Neural progenitor cell (in vitro differentiated cells): ENCODE data around the gene SLC16A12. TPM values are rescaled to one million over a fixed set of nuclear protein-coding genes. Genes with fewer than 3 reads are reported as not detected.
"Not testable (repeated sequence)": the region's sequence is repeated elsewhere in the genome, so short reads cannot be mapped to it uniquely, and the experiment has no call there.

Experiments used
- DNase-seq: peaks from one replicate; pipeline ENCODE4 v3.0.0-alpha.2; 2016; ENCODE audit warnings: low spot score
- H2AFZ ChIP-seq: fragments of 200-600 bp; sonication (generic); replicated peaks from 2 replicates; pipeline ENCODE4 v1.6.1; 2016; ENCODE audit warnings: antibody characterized with exemption
- H3F3A ChIP-seq: fragments of 200-600 bp; sonication (generic); 2 replicates; pipeline ENCODE4 v1.6.1; 2016; ENCODE audit warnings: antibody characterized with exemption, low read depth
- H3K27ac ChIP-seq: fragments of 200-600 bp; sonication (generic); 2 replicates; pipeline ENCODE4 v1.5.1; 2016; ENCODE audit warnings: mild to moderate bottlenecking
- H3K27me3 ChIP-seq: fragments of 200-600 bp; sonication (generic); 2 replicates; pipeline ENCODE4 v1.6.1; 2016; ENCODE audit warnings: mild to moderate bottlenecking, moderate library complexity
- H3K36me3 ChIP-seq: fragments of 200-600 bp; sonication (generic); 2 replicates; pipeline ENCODE4 v1.5.1; 2016
- H3K4me1 ChIP-seq: fragments of 200-600 bp; sonication (generic); 2 replicates; pipeline ENCODE4 v1.6.1; 2016; ENCODE audit warnings: mixed run types
- H3K4me2 ChIP-seq: fragments of 200-600 bp; sonication (generic); 2 replicates; pipeline ENCODE4 v1.6.1; 2016
- H3K4me3 ChIP-seq: fragments of 200-600 bp; sonication (generic); 2 replicates; pipeline ENCODE4 v1.5.1; 2016
- H3K79me2 ChIP-seq: fragments of 200-600 bp; sonication (generic); 2 replicates; pipeline ENCODE4 v1.6.1; 2016; ENCODE audit warnings: low read depth
- H3K9ac ChIP-seq: fragments of 200-600 bp; sonication (generic); 2 replicates; pipeline ENCODE4 v1.6.1; 2016
- H3K9me3 ChIP-seq: fragments of 200-600 bp; sonication (generic); 2 replicates; pipeline ENCODE4 v1.5.1; 2016; ENCODE audit warnings: low read depth
- H4K20me1 ChIP-seq: fragments of 200-600 bp; sonication (generic); 2 replicates; pipeline ENCODE4 v1.6.1; 2016; ENCODE audit warnings: low read depth
- H3K27ac Mint-ChIP-seq: 3 replicates; pipeline ENCODE4 v1.8.0; 2021; ENCODE audit warnings: mixed read lengths
- H3K27me3 Mint-ChIP-seq: 2 replicates; pipeline ENCODE4 v1.8.0; 2022; ENCODE audit warnings: low read depth, mild to moderate bottlenecking, inconsistent platforms, moderate library complexity, mixed read lengths; ENCODE audit not compliant: insufficient read depth
- H3K36me3 Mint-ChIP-seq: 3 replicates; pipeline ENCODE4 v1.8.0; 2021; ENCODE audit warnings: mixed read lengths
- H3K4me1 Mint-ChIP-seq: 3 replicates; pipeline ENCODE4 v1.8.0; 2021; ENCODE audit warnings: mixed read lengths
- H3K4me3 Mint-ChIP-seq: 3 replicates; pipeline ENCODE4 v1.8.0; 2021; ENCODE audit warnings: mild to moderate bottlenecking, moderate library complexity, mixed read lengths
- H3K9me3 Mint-ChIP-seq: 3 replicates; pipeline ENCODE4 v1.8.0; 2020; ENCODE audit warnings: mixed read lengths
- EZH2 ChIP-seq: fragments of 200-600 bp; sonication (generic); IDR thresholded peaks from 2 replicates; pipeline ENCODE4 v1.6.1; 2017; ENCODE audit warnings: antibody characterized with exemption, mild to moderate bottlenecking, moderate library complexity
- EZH2phosphoT487 ChIP-seq: fragments of 200-600 bp; sonication (generic); IDR thresholded peaks from 2 replicates; pipeline ENCODE4 v1.6.1; 2017; ENCODE audit warnings: antibody characterized with exemption
- total RNA-seq: library from RNA; depleted of rRNA; stranded (reverse); fragments of >200 nt; gene quantifications from 2 replicates; pipeline ENCODE4 v1.2.3, GENCODE V29; 2015; ENCODE audit warnings: low replicate concordance
- TF ChIP-seq, protein P1 (sequence below): fragments of 200-600 bp; sonication (generic); IDR thresholded peaks from 2 replicates; pipeline ENCODE4 v1.5.1; 2017; ENCODE audit warnings: antibody characterized with exemption, mild to moderate bottlenecking

Gene SLC16A12
- total RNA-seq, 1 donor from 2014 or later, result not detected

DNA sequence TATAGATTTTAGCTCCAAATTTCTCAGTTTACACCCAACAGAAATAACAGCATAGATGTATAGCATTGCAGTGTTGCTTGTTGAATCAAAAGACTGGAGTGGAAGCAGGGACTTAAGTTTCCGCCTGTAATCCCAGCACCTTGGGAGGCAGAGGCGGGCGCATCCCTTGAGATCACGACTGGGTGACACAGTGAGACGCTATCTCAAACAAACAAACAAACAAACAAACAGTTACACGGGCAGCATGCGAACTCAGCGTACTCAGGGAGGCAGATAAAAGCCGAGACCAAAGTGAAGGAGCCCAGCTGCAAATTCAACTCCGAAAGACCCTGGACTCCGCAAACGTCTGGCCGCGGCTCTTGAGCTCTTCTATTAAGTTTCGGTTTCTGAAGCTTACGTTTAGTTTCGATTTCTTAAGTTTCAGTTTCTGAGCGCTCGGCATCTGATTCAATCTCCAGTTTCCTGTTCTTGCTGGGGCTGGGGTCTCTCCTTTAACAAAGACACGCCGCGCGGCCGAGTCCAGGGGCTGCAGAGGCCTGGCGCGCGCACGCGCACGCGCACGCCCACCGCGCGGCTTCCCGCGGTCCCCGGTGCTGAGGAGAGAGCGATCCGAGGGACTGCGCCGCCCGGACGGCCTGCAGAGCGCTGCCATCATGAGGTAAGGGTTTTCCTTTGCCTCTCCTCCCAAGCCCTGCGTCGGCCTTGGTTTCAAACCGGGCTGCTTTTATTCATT lies 121.1 kb downstream of the SLC16A12 start, which contains the start of gene IFIT5:
TSS of gene IFIT5 (plus strand) at position 423 of the 733 bp plus-strand sequence. CDS start at position 654, 231 bp downstream.
- DNase-seq, result peak; percentile 86
- Histone ChIP-seq H3K4me1 (peaks cover 4% of the 10 kb centered on the region), H2AFZ (peak within 1 kb of the TSS; percentile 98), H3K4me2 (peak within 1 kb of the TSS; percentile 87), H3K27me3 (peaks cover 23% of the 10 kb centered on the region), H3K36me3 (no peaks in the 10 kb centered on the region), H3F3A (peaks cover 14% of the 10 kb centered on the region), H3K27ac (no peak within 1 kb of the TSS), H3K9me3 (no peaks in the 10 kb centered on the region), H4K20me1 (no peaks in the 10 kb centered on the region), H3K79me2 (no peaks in the 10 kb centered on the region), H3K4me3 (peak within 1 kb of the TSS; percentile 65), H3K9ac (peak within 1 kb of the TSS; percentile 22)
- peaks cover 12% of the 10 kb centered on the region for H3K4me1 Mint-ChIP-seq
- peaks cover 20% of the 10 kb centered on the region for H3K36me3 Mint-ChIP-seq
- H3K27me3 Mint-ChIP-seq, result no peaks in the 10 kb centered on the region
- peak within 1 kb of the TSS; percentile 99 for H3K27ac Mint-ChIP-seq
- H3K9me3 Mint-ChIP-seq, result peaks cover 7% of the 10 kb centered on the region
- TF ChIP-seq, protein P1, sequence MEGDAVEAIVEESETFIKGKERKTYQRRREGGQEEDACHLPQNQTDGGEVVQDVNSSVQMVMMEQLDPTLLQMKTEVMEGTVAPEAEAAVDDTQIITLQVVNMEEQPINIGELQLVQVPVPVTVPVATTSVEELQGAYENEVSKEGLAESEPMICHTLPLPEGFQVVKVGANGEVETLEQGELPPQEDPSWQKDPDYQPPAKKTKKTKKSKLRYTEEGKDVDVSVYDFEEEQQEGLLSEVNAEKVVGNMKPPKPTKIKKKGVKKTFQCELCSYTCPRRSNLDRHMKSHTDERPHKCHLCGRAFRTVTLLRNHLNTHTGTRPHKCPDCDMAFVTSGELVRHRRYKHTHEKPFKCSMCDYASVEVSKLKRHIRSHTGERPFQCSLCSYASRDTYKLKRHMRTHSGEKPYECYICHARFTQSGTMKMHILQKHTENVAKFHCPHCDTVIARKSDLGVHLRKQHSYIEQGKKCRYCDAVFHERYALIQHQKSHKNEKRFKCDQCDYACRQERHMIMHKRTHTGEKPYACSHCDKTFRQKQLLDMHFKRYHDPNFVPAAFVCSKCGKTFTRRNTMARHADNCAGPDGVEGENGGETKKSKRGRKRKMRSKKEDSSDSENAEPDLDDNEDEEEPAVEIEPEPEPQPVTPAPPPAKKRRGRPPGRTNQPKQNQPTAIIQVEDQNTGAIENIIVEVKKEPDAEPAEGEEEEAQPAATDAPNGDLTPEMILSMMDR, result no peak
- no peak for TF ChIP-seq EZH2
- TF ChIP-seq EZH2phosphoT487, result no peak
- peak within 1 kb of the TSS; percentile 98 for H3K4me3 Mint-ChIP-seq

DNA sequence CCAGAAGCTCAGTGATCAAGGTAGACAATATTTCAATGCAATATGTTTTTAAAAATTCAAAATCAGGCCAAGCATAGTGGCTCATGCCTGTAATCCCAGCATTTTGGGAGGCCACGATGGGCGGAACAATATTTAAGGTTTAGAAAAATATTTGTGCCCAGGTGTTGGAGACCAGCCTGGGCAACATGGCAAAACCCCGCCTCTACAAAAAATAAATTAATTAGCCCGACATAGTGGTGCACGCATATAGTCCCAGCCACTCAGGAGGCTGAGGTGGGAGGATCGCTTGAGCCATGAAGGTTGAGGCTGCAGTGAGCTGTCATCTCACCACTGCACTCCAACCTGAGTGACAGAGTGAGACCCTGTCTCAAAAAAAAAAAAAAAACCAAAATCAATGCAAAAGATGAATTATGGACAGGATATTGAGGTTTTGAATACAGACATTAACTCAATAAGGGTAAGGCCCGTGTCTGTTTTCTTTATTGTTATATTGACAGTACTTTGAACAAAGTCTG lies 121.9 kb downstream of the SLC16A12 start:
- peaks cover 7% of the 10 kb centered on the region for H3K9me3 Mint-ChIP-seq
- Histone ChIP-seq H3K36me3 (no peaks in the 10 kb centered on the region), H3K79me2 (no peaks in the 10 kb centered on the region), H3K27ac (no peak overlapping the region), H3K4me2 (peak overlapping the region; percentile 87), H3K9ac (no peak overlapping the region), H4K20me1 (no peaks in the 10 kb centered on the region), H3K4me3 (no peak overlapping the region), H3K4me1 (peaks cover 4% of the 10 kb centered on the region), H3K27me3 (peaks cover 23% of the 10 kb centered on the region), H3K9me3 (no peaks in the 10 kb centered on the region), H2AFZ (no peak overlapping the region), H3F3A (peaks cover 14% of the 10 kb centered on the region)
- peaks cover 19% of the 10 kb centered on the region for H3K36me3 Mint-ChIP-seq
- H3K27me3 Mint-ChIP-seq, result no peaks in the 10 kb centered on the region
- no peak for DNase-seq
- TF ChIP-seq, protein P1, result no peak
- TF ChIP-seq EZH2phosphoT487 (no peak), EZH2 (no peak)
- peak overlapping the region; percentile 98 for H3K4me3 Mint-ChIP-seq
- H3K27ac Mint-ChIP-seq, result peak overlapping the region; percentile 99
- H3K4me1 Mint-ChIP-seq, result peaks cover 12% of the 10 kb centered on the region

DNA sequence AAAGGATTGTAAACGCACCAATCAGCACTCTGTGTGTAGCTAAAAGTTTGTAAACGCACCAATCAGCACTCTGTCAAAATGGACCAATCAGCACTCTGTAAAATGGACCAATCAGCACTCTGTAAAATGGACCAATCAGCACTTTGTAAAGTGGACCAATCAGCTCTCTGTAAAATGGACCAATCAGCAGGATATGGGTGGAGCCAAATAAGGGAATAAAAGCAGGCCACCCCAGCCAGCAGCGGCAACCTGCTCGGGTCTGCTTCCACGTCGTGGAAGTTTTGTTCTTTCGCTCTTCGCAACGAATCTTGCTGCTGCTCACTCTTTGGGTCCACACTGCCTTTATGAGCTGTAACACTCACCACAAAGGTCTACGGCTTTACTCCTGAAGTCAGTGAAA lies 123.1 kb downstream of the SLC16A12 start:
- H3K4me2 ChIP-seq, H3K4me3 Mint-ChIP-seq, H2AFZ ChIP-seq, H3K27me3 Mint-ChIP-seq, H3K9me3 ChIP-seq, H4K20me1 ChIP-seq, H3K79me2 ChIP-seq, H3K4me1 ChIP-seq, H3K36me3 ChIP-seq, H3K9me3 Mint-ChIP-seq, DNase-seq, H3K4me3 ChIP-seq, H3K27ac ChIP-seq, H3K9ac ChIP-seq: not testable (repeated sequence)
- Mint-ChIP-seq H3K4me1 (peaks cover 12% of the 10 kb centered on the region), H3K36me3 (peaks cover 11% of the 10 kb centered on the region), H3K27ac (peak overlapping the region; percentile 46)
- Histone ChIP-seq H3F3A (peaks cover 14% of the 10 kb centered on the region), H3K27me3 (peaks cover 23% of the 10 kb centered on the region)

DNA sequence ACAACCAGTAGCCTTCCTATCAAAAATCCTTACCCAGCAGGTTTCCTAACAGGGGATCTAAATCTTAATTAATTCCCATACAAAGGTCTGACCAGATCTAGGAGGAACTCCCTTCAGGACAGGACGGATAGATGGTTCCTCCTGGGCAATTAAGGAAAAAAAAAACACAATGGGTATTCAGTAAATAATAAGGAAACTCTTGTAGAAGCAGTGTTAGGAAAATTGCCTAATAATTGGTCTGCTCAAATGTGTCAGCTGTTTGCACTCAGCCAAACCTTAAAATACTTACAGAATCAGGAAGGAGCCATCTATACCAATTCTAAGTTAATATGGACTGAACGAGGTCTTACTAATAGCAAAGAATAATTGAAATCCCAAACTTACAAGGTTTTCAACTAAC lies 124.3 kb downstream of the SLC16A12 start:
- H3K36me3 ChIP-seq, H3K4me2 ChIP-seq, H3K9ac ChIP-seq, H3K27me3 Mint-ChIP-seq, DNase-seq, H3K79me2 ChIP-seq, H3K27ac Mint-ChIP-seq, H4K20me1 ChIP-seq, H3K27ac ChIP-seq, H3K4me1 ChIP-seq, H2AFZ ChIP-seq, H3K4me3 Mint-ChIP-seq, H3K9me3 ChIP-seq, H3K4me3 ChIP-seq: not testable (repeated sequence)
- peaks cover 11% of the 10 kb centered on the region for H3K9me3 Mint-ChIP-seq
- peaks cover 11% of the 10 kb centered on the region for H3K4me1 Mint-ChIP-seq
- peaks cover 15% of the 10 kb centered on the region for H3K27me3 ChIP-seq
- H3K36me3 Mint-ChIP-seq, result peaks cover 12% of the 10 kb centered on the region
- H3F3A ChIP-seq, result peaks cover 14% of the 10 kb centered on the region

DNA sequence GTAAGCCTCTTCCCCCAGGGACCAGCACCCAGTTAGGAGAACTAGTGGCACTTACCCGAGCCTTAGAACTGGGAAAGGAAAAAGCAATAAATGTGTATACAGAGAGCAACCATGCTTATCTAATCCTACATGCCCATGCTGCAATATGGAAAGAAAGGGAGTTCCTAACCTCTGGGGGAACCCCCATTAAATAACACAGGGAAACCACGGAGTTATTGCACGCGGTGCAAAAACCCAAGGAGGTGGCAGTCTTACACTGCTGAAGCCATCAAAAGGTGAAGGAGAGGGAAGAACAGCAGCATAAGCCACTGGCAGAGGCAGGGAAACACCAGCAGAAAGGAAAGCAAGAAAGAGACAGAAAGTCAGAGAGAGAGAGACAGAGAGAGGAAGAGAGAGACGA lies 124.8 kb downstream of the SLC16A12 start:
- not testable (repeated sequence) for DNase-seq, H3K9ac ChIP-seq, H3K27ac Mint-ChIP-seq, H3K4me2 ChIP-seq, H3K27me3 ChIP-seq, H4K20me1 ChIP-seq, H3K27ac ChIP-seq, H3K36me3 ChIP-seq, H3K4me3 Mint-ChIP-seq, H3K79me2 ChIP-seq, H2AFZ ChIP-seq, H3K4me3 ChIP-seq, H3K9me3 Mint-ChIP-seq, H3K4me1 Mint-ChIP-seq, H3K27me3 Mint-ChIP-seq, H3K9me3 ChIP-seq, H3K4me1 ChIP-seq
- peaks cover 12% of the 10 kb centered on the region for H3K36me3 Mint-ChIP-seq
- H3F3A ChIP-seq, result peaks cover 13% of the 10 kb centered on the region

DNA sequence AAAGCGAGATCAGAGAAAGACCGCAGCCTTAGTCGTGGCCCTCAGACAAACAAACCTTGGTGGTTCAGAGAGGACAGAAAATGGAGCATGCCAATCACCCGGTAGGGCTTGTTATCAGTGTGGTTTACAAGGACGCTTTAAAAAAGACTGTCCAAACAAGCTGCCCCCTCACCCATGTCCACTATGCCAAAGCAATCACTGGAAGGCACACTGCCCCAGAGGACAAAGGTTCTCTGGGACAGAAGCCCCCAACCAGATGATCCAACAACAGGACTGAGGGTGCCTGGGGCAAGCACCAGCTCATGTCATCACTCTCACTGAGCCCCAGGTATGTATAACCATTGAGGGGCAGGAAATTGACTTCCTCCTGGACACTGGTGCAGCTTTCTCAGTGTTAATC lies 126.1 kb downstream of the SLC16A12 start:
- H3K27ac ChIP-seq, H3K79me2 ChIP-seq, H3K4me1 Mint-ChIP-seq, H4K20me1 ChIP-seq, H3K4me3 ChIP-seq, H3K4me2 ChIP-seq, H3K36me3 ChIP-seq, H3F3A ChIP-seq, H3K9me3 ChIP-seq, H3K4me1 ChIP-seq, DNase-seq, H3K4me3 Mint-ChIP-seq, H3K27me3 Mint-ChIP-seq, H3K9ac ChIP-seq, H3K27ac Mint-ChIP-seq, H3K27me3 ChIP-seq, H3K9me3 Mint-ChIP-seq, H2AFZ ChIP-seq: not testable (repeated sequence)
- peaks cover 20% of the 10 kb centered on the region for H3K36me3 Mint-ChIP-seq
